ENCODE measurements around the gene TMEM213. TPM values are rescaled to one million over a fixed set of nuclear protein-coding genes. Genes with fewer than 3 reads are reported as not detected.

The TMEM213 gene
- total and polyA plus RNA-seq, 2 of the 13 experiments (the other 11 are each of a cell fraction or from before 2014, with no cell fraction given) = not detected

- Histone ChIP-seq H3K9ac (ENCODE audit: insufficient read depth, low read depth, low read length) (no peak overlapping the region), H4K20me1 (ENCODE audit: insufficient read depth, low read length) (no peaks in the 10 kb centered on the region), H3K4me2 (ENCODE audit: low read depth, low read length) (no peak overlapping the region), H2AFZ (ENCODE audit: low read length) (no peak overlapping the region), H3K36me3 (replicated peaks in 1 of 2; ENCODE audit: control insufficient read depth in 1 of 2, insufficient read depth in 2 of 2, low read length in 2 of 2) (no peaks in the 10 kb centered on the region), H3K79me2 (ENCODE audit: insufficient read depth, low read length) (no peaks in the 10 kb centered on the region), H3K9me3 (ENCODE audit: low read length) (no peaks in the 10 kb centered on the region), H3K27me3 (ENCODE audit: control insufficient read depth in 1 of 2, insufficient read depth in 2 of 2, low read length in 2 of 2) (no peaks in the 10 kb centered on the region), H3K4me1 (ENCODE audit: insufficient read depth, low read length) (0 out of 2 replicates have a peak, but pooled peaks cover 6% of the 10 kb centered on the region), H3K27ac (ENCODE audit: extremely low read length, insufficient read depth, low read length) (no peak overlapping the region), H3K4me3 (replicated peaks in 1 of 3; ENCODE audit: insufficient read depth in 1 of 3, low read depth in 2 of 3, low read length in 3 of 3) (no peak overlapping the region)
- intact Hi-C loops (cut with micrococcal nuclease; ENCODE audit: unreplicated experiment) = no loop called here
- ChIA-PET CTCF (ENCODE audit: low intra/inter-chr PET ratio, low total read pairs) (no interaction called here), POLR2A (no interaction called here)
- in situ Hi-C loops (cut with HindIII; ENCODE audit: extremely low pct_ligation_motif_present, low pct_unique_long_range_greater_than_20kb) = no loop called here
- FAIRE-seq = no peak
- 92% methylated on average over 9 of the region's 9 CpGs for WGBS (ENCODE audit: low lambda C conversion rate)
- TF ChIP-seq ZNF556 (CRISPR knock-in tag; IDR thresholded peaks at IDR 0.05; ENCODE audit: borderline replicate concordance) (no peak), ZNF143 (CRISPR knock-in tag; IDR thresholded peaks at IDR 0.05) (no peak), NR2C2 (CRISPR knock-in tag; IDR thresholded peaks at IDR 0.05; ENCODE audit: borderline replicate concordance) (no peak), ZNF230 (CRISPR knock-in tag; IDR thresholded peaks at IDR 0.05) (no peak), ZNF720 (CRISPR knock-in tag; IDR thresholded peaks at IDR 0.05) (no peak), MLX (CRISPR knock-in tag; IDR thresholded peaks at IDR 0.05) (no peak), ZBTB42 (CRISPR knock-in tag; IDR thresholded peaks at IDR 0.05) (no peak), TOE1 (CRISPR knock-in tag; IDR thresholded peaks at IDR 0.05) (no peak), ZFP90 (CRISPR knock-in tag; IDR thresholded peaks at IDR 0.05; ENCODE audit: borderline replicate concordance) (no peak), KLF6 (CRISPR knock-in tag; IDR thresholded peaks at IDR 0.05) (no peak), PLSCR1 (CRISPR knock-in tag; IDR thresholded peaks at IDR 0.05; ENCODE audit: borderline replicate concordance) (no peak), ZNF10 (CRISPR knock-in tag; IDR thresholded peaks at IDR 0.05; ENCODE audit: borderline replicate concordance, low read depth) (no peak), ZNF503 (CRISPR knock-in tag; IDR thresholded peaks at IDR 0.05) (no peak), ZNF780A (CRISPR knock-in tag; IDR thresholded peaks at IDR 0.05) (no peak), EHMT2 (IDR thresholded peaks at IDR 0.05; ENCODE audit: borderline replicate concordance, low read depth, low read length) (no peak), ZSCAN12 (CRISPR knock-in tag; IDR thresholded peaks at IDR 0.05) (no peak), ELK4 (CRISPR knock-in tag; IDR thresholded peaks at IDR 0.05; ENCODE audit: borderline replicate concordance) (no peak), ISX (CRISPR knock-in tag; conservative IDR thresholded peaks at IDR 0.05) (no peak), CREM (IDR thresholded peaks at IDR 0.05) (no peak), CREM (CRISPR knock-in tag; IDR thresholded peaks at IDR 0.05) (no peak)
- no peak for DNase-seq (ENCODE audit: low spot score)
- no peak for ATAC-seq
- no TSS peak for BruUV-seq (replicated peaks)
Measured at GRCh38 chr7:138834583-138834982, 36.8 kb downstream of the TMEM213 start.

All from HepG2 (cell line).